HG03196 (cell line): ENCODE results near the gene SREK1IP1.
A peak's percentile ranks its signal among the peaks of the same experiment; 100 is the strongest.

Experiments used
- ATAC-seq: cut with Tn5 transposase; IDR thresholded peaks from one replicate; pipeline ENCODE4 v1.9.1; 2021; ENCODE audit not compliant: unreplicated experiment

Gene SREK1IP1

DNA sequence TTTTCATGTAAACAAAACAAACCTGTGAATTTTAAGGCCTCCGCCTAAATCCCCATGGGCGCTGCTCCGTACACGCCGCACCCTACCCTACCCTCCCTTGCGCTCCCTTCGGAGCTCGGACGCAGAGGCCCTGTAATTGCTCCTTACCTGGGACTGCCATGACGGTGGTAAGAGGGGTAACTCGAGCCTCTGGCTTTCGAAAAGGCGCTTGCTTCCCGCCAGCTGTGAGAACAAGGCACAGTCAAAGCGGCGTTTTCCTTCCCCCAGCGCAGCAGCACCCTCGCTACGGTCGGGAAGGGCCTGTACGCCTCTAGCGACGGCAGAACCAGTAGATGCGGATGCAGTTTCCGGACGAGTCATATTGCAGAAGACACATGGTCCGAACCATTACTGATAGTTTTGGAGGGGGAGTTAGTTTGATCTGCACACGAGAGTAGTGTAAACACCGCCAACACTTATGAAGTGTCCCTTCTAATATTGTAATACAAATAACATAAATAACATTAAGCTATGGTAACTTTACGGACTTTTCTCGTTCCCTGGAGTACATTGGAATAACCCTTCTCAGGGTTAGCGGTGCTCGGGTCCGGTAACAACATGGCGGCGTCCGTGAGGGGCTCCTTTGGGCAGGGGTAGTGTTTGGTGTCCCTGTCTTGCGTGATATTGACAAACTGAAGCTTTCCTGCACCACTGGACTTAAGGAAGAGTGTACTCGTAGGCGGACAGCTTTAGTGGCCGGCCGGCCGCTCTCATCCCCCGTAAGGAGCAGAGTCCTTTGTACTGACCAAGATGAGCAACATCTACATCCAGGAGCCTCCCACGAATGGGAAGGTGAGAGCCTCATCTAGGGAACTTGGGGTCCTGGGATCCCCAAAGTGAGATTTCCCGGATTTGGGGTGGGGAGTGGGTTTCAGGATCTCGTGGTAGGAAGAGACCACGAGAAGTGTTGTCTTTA lies at the start of gene SREK1IP1, which contains the start of gene CWC27:
SREK1IP1 (minus strand) TSS at position 334 of the 955 bp plus-strand sequence; CDS start at position 160, 174 bp downstream.
CWC27 (plus strand) TSS at position 573 of the 955 bp plus-strand sequence; CDS start at position 790, 217 bp downstream.
- ATAC-seq = peak; percentile 98

DNA sequence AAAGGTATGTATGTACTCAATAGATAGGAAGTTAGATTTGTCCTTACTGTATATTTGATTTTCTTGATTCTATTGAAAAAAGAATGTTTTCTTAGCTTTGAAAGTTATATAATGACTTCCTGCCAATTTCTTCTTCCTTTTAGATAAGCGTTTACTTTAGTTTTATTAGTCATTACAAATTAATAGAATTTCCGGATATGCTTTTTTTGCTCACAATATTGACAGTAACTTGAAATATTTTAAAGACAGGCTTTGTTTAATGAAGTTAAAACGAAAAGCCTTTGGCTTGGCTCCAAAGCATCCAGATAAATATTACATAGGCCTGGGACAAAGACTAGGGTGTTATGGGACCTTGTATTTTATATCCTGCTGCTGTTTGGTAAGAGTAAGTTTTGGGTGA lies 49.8 kb upstream of the SREK1IP1 start:
- ATAC-seq = no peak

DNA sequence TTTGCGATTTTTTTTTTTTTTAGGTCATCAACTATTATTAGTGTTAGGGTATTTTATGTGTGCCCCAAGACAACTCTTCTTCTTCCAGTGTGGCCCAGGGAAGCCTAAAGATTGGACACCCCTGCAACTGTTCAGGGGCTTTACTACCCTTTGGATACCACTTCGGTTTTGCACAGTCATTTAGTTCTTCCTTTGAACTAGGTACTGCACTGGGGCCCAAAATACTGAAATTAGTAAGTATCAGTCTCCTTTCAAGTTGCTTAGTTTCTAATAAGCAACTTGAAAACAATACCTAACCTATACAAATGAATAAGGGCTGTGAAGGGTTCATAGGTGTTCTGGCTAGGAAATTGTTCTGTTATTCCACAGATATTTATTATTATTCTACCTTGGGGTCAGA lies 45.6 kb upstream of the SREK1IP1 start:
- peak; percentile 86 for ATAC-seq

DNA sequence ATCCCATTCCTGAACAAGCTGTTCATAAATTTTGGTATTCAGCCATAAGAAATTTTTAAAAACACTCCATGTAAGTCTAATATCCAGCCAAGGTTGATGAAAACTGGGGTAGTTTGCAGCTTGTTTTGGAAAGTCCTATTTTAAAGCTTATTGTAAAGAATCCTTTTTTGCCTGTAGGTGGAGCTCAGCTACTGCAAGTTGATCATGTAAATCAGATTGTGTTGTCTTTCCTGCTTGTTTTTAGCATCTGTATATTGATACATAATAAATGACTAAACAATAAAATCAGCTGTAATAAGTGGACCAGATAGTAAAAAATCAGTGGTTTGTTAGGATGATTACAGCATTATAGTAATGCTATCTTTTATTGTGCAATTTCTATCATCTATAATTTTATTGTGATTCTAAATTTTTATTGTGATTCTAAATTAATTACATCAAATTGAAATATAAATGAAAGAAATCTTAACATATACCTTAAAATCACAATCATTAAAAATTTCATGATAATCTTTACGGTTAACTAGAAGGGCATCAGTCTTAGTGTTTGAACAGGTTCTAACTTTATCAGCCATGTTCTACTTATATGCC lies 42.7 kb upstream of the SREK1IP1 start:
- no peak for ATAC-seq

DNA sequence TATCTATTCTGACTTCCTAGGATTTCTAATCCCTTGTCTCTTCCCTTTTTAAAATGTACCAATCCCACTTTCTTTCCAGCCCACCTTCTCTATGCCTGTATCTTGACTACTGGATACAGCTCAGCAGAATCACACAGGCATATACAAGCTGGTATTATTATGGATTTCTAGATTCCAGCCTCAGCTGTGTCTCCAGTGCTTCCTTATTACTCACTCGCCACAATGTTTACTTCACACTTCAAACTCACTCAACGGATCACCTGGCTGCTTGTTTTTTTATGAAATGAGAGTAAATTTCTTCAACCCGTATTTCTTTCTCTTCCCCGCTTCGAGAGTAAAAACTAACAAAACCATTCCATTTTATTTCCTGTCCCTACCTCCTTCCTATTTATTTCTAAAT lies 39.0 kb upstream of the SREK1IP1 start:
- ATAC-seq = no peak

DNA sequence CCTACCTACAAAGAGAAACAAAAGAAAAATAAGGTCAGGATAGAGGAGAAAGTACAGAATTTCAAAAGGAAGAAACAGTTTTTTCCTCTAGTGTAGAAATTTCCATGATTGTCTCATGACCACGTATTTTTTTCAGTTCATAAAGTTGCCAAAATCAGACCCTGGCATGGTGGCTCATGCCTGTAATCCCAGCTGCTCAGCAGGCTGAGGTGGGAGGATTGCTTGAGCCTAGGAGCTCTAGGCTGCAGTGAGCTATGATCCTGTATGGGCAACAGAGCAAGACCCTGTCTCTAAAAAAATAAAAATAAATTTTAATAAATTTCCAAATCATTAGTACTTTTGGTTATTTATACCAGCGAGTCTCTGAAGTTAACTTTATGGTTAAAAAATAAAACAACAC lies 38.0 kb upstream of the SREK1IP1 start:
- ATAC-seq = no peak

DNA sequence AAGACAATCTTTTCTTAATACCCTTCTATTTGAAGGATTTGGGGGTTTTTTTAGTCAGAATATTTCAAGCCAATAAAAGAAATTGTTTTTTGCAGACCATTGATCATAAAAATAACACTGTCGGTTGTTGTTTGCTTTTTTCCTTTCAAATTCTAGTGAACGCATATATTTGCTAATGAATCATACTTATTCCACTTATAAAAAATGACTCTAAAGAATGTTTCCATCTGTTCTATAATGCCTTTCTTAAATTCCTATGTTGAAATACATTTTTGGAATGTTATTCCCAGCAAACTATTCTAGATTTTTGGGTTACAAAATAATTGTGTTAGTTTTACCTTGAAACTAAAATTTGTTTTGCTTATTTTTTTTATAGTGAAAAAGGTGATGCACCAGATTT lies 32.4 kb upstream of the SREK1IP1 start:
- no peak for ATAC-seq

DNA sequence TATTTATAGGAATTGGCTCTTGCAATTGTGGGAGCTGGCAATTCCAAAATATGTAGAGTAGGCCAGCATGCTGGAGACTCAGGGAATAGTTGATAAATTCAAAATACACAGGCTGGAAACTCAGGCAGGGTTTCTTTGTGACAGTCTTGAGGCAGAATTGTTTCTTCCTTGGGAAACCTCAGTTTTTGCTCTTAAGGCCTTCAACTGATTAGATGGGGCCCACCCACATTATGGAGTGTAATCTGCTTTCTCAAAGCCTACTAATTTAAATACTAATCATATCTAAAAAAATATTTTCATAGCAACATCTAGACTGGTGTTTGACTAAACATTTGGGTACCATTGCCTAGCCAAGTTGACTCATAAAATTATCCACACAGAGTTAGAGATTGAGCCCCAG lies 27.8 kb upstream of the SREK1IP1 start:
- no peak for ATAC-seq

DNA sequence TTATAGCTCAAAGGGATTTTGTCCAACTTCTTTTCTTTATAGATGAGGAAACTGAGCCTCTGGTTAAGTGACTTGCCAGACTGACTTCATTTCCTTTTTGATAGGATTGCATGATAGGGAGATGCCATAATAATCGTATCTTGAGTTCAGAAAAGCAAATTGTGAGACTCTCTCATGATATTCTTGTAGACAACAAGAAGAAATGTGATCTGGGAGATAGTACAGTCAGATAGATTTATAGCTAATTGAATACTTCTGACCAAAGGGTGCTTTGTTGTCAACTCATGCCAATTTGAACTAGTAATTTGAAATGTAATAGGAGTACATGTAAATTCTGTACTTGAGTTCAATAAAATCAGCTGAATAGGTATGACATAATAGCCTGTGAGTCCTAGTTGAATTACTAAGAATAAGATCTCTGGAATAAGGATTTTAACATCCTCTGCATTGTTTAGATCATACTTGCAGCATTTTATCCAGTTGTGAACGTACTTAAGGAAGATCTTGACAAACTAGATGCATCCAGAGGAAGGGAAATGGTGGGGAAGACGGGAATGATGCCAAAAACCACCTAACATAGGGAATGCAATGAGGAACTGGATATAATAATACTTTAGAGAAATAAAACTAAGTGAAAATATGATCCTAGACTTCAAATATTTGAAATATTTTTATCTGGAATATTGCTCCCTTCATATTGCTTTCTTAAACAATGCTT lies 25.7 kb upstream of the SREK1IP1 start:
- ATAC-seq = no peak

DNA sequence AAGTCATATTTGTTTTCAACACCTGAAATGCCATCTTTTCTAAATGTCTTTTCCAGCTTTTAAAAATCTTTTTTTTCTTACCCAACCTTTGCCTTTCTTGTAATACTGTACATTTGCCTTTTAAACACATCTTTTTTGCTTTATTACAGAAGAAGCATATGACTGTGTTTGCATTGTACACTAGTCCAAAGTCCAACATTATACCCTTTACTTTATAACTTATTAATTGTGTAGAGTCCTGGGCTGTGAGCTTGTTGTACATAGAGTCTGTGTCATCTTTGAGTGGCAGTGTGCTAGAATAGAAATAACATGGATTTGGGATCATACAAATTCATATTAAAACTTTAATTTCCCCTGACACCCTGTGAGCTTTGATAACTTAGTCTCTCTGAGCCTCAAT lies 24.0 kb upstream of the SREK1IP1 start:
- no peak for ATAC-seq

DNA sequence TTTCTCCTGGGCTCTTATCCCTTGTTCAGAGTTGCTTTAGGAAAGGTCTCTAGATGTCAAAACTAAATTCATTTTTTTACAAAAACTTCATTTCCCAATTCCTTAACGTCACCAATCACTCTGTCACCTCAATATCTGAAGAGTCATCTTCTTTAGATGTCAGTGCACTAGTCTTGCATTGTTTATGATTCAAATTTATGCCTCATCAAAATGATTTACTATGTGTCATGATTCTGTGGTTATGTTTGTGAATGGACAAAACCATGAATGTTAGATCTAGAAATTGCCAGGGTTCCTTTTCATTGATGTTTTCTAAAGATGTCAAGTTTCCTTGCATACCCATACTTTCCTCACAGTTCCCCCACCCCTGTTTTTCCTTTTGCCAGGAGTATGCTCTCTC lies 21.7 kb upstream of the SREK1IP1 start:
- ATAC-seq = no peak

DNA sequence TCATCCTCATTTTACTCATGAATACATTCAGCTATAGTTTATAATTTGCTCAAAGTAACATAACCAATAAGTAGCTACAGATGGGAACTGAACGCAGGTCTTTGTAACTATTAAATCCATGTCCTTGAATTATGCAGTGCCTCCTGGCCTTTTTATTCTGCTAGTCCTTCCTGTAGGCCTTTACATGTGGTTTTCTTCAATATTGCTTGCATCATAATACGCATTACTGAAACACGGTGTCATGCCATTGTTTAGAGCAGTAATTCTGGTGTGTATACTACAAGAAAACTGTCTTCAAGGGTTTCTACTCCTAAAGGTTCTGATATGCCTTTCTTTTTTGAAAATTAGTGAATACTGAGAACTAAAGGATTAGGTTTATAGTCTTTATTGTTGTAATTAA lies 21.0 kb upstream of the SREK1IP1 start:
- no peak for ATAC-seq

DNA sequence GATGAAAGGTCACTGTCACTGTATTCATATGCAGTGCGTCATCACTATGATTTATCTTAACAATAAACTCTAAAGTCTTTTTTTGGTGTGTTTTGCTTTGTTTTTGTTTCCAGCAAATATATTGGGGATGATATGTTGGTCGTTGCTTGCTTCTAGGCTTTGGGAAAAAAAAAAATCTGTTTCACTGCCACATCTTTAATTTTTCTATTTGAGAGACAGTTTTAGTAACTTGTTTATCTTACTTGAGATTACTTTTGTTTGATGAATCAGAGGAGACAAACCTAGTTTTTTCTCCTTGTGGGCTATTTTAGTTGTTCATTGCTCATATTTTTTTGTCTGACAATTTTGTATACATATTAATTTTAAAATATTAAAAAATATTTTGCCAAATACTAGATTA lies 19.7 kb upstream of the SREK1IP1 start:
- ATAC-seq = no peak

DNA sequence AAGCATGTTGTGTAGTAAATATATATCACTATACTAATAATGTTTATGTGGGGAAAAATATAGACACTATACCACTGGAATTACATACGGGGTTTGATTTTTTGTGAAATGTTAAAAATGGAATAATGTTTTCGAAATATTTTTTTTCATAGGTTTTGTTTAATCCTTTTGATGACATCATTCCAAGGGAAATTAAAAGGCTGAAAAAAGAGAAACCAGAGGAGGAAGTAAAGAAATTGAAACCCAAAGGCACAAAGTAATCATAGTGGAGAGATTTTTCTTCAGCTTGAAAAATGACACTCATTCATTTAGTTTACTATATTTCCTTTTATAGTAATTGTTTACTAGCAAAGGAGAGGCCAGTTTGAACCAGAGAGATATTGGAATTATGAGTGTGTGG lies 17.9 kb upstream of the SREK1IP1 start:
- ATAC-seq = no peak

DNA sequence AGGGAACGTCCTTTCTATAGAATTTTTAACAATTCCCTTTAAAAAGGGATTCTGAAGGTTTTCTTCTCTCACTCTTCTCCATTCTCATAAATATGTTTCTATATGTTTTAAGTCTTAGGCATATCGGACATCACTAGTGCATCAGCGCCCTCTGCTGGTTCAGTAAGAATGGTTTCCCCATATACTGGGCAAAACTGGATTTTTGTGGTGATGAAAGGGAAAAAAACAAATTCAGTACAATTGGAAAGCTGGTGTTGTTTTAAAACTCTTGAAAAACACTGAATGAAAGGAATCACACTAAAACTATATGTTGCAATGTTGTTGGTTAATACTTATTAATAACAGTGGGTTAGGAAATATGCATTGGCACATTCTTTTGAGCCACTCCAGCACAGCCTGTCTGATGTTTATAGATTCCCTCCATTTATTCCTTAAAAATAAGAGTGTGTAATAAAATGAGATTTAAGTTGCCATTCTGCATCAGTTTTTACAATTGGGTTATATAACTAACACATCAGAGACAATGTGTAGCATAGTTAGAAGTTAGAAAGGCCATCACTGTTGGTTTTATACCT lies 16.0 kb upstream of the SREK1IP1 start:
- peak; percentile 85 for ATAC-seq

DNA sequence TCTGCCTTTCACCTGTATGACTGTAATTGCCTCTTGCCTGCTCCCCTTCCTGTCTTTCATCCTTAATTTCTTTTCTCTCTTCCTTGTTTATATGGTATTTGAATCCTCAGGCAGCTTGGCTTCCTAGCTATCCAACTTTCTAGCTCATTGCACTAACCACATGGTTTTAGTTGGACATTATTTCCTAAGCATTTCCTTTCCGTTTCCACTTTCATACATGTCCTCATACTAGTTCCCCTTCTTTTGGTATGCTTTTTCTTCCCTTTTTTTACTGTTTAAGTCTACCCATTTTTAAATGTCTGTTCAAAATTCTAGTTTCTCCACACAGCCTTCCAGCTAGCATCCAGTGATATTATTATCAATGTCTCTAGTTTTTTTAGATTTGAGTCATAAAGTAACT lies 6.8 kb upstream of the SREK1IP1 start:
- no peak for ATAC-seq

DNA sequence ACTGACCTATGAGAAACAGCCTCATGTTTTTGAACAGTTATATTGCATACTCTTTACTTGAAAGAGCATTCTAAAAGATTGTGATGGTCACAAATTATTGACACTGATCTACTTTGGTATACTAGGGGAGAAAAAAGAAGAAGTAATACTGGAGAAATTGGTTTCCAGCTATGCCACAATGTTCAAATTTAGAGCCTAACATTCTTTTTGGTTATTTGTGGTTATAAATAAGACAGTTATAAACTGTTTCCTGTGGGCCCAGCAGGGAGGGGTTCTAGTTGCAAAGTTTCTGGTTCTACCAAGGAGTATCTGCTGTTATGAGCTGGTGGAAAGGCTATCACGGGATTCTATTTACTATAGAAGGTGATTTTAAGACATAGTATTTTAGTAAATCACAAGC lies 5.0 kb upstream of the SREK1IP1 start:
- ATAC-seq = no peak

DNA sequence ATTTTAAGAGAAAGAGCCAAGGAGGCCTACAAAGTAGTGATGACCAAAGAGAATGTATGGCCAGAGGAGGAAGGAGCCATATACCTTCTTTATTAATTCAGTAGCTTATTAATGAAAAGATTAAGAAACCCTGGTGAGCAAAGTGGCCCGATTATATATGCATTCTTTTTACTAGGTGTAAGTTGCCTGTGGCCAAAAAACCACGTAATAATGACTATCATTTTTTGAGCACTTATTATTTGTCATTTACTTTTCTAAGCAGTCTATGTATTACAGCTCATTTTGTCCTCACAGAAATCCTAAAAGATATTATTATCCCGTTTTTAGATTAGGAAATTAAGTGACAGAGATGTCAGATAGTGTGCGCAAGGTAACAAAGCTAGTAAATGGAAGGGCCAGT lies 3.2 kb upstream of the SREK1IP1 start:
- ATAC-seq = no peak

DNA sequence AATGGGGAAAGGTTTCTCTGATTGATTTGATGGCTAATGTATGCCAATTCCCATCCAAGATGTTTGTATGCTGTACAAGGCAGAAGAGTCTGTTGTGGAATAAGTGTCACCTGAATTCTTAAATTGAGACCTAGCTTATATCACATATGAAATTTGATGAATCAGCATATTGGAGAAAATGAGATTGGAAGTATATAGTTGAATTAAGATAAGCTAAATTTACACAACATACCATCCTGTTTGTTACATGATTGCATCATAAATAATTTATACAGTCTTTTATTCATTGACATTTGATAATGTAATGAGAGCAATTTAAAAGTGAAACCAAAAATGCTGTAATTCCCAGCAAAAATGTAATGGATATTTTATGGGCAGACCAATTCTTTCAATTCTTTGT lies 1.4 kb upstream of the SREK1IP1 start:
- ATAC-seq = no peak

DNA sequence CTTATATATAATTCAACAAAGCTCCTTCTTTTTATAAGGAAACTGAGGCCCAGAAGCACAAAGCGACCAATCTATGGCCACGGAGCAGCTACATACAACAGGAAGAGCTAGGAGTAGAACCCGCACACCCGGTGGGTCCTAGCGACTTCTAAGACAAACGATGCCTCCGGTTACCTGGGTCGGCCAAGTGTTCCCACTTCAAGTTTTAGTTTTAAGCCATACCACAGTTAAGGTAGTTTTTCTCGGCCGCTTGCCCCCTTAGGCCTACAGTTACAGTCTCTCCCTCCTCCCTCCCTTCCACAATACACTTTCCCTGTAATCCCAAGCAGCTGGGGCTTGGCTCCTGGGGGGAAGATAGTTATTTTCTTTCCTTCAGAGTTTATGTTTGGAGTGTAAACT lies 533 bp downstream of the SREK1IP1 start:
- ATAC-seq = peak; percentile 9

DNA sequence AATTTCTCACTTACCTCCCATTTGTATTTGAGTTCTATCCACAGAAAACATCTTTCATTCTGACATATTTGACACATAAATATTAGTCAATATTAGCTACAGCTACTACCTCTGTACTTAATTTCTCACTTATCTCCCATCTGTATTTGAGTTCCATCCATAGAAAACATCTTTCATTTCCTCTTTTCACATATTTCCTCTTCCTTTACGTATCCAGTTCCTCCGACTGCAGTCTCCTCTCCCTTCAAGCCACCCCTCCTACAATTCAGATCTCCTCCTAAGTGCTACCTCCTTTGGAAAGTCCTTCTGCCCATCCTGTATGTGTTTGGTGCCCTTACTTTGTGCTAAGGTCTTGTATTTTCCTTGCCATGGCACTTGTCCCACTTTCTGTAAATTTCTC lies 1.6 kb downstream of the SREK1IP1 start:
- no peak for ATAC-seq
